ENCODE data around the gene ZMYND15.
"Not testable (repeated sequence)": the region's sequence is repeated elsewhere in the genome, so short reads cannot be mapped to it uniquely, and the experiment has no call there.

ZMYND15 gene

GRCh38 chr17:4739122-4740024, at the start of gene ZMYND15, which contains the start of gene CXCL16:
Gene ZMYND15, plus strand, starts transcription at chr17:4739833. Its CDS starts 716 bp downstream, at chr17:4740549.
Gene CXCL16, minus strand, starts transcription at chr17:4739928. Its CDS starts 589 bp downstream, at chr17:4739339.
- FAIRE-seq = no peak
- DNase-seq (ENCODE audit: low spot score) = no peak

- FAIRE-seq; DNase-seq (ENCODE audit: low spot score): not testable (repeated sequence)
Measured at GRCh38 chr17:4689872-4690271, 49.8 kb upstream of the ZMYND15 start.

- FAIRE-seq (no peak), DNase-seq (ENCODE audit: low spot score) (no peak)
Measured at GRCh38 chr17:4690745-4691144, 48.9 kb upstream of the ZMYND15 start.

- DNase-seq (ENCODE audit: low spot score) = no peak
Measured at GRCh38 chr17:4691686-4692085, 47.9 kb upstream of the ZMYND15 start.

GRCh38 chr17:4693416-4693815, 46.2 kb upstream of the ZMYND15 start:
- DNase-seq (ENCODE audit: low spot score) (no peak), FAIRE-seq (no peak)

More at GRCh38 chr17:4691686-4692085, 47.9 kb upstream of the ZMYND15 start:
- FAIRE-seq = no peak

GRCh38 chr17:4696437-4696805, 43.2 kb upstream of the ZMYND15 start:
- FAIRE-seq = no peak
- DNase-seq (ENCODE audit: low spot score) = no peak

GRCh38 chr17:4699401-4700056, 40.1 kb upstream of the ZMYND15 start:
- DNase-seq (ENCODE audit: low spot score) = not testable (repeated sequence)

GRCh38 chr17:4701116-4701515, 38.5 kb upstream of the ZMYND15 start:
- FAIRE-seq (no peak), DNase-seq (ENCODE audit: low spot score) (no peak)

More at GRCh38 chr17:4699401-4700056, 40.1 kb upstream of the ZMYND15 start:
- FAIRE-seq = not testable (repeated sequence)

- FAIRE-seq = no peak
- no peak for DNase-seq (ENCODE audit: low spot score)
Measured at GRCh38 chr17:4703330-4703691, 36.3 kb upstream of the ZMYND15 start.

- not testable (repeated sequence) for FAIRE-seq; DNase-seq (ENCODE audit: low spot score)
Measured at GRCh38 chr17:4704574-4704907, 35.1 kb upstream of the ZMYND15 start.

GRCh38 chr17:4704991-4705390, 34.6 kb upstream of the ZMYND15 start:
- DNase-seq (ENCODE audit: low spot score) = no peak
- FAIRE-seq = no peak

GRCh38 chr17:4706121-4706520, 33.5 kb upstream of the ZMYND15 start:
- peak; percentile 61 for FAIRE-seq
- peak; percentile 53 for DNase-seq (ENCODE audit: low spot score)

- DNase-seq (ENCODE audit: low spot score) (no peak), FAIRE-seq (no peak)
Measured at GRCh38 chr17:4708436-4708835, 31.2 kb upstream of the ZMYND15 start.

GRCh38 chr17:4709794-4710692, 29.6 kb upstream of the ZMYND15 start, which contains the start of gene ARRB2:
Gene ARRB2, plus strand, starts transcription at chr17:4710632. Its CDS starts 90 bp downstream, at chr17:4710722.
- peak; percentile 27 for FAIRE-seq

GRCh38 chr17:4710693-4711634, 28.7 kb upstream of the ZMYND15 start:
- DNase-seq (ENCODE audit: low spot score) (no peak), FAIRE-seq (no peak)

More at GRCh38 chr17:4709794-4710692, 29.6 kb upstream of the ZMYND15 start, which contains the start of gene ARRB2:
- peak; percentile 86 for DNase-seq (ENCODE audit: low spot score)

GRCh38 chr17:4711661-4712181, 27.9 kb upstream of the ZMYND15 start:
- FAIRE-seq (no peak), DNase-seq (ENCODE audit: low spot score) (no peak)

- DNase-seq (ENCODE audit: low spot score) = no peak
- FAIRE-seq = no peak
Measured at GRCh38 chr17:4712526-4712925, 27.1 kb upstream of the ZMYND15 start.

GRCh38 chr17:4714340-4715062, 25.1 kb upstream of the ZMYND15 start:
- DNase-seq (ENCODE audit: low spot score); FAIRE-seq: not testable (repeated sequence)

Data from RCC 7860 (cell line).